HG02678 (cell line): ENCODE measurements around the gene LSM12.

Source experiments
- ATAC-seq: cut with Tn5 transposase; IDR thresholded peaks from one replicate; pipeline ENCODE4 v1.9.1; 2021; ENCODE audit warnings: mild to moderate bottlenecking, moderate library complexity; ENCODE audit not compliant: unreplicated experiment

Gene LSM12

GRCh38 chr17:44095647-44096496, 29.4 kb upstream of the LSM12 start:
- no peak for ATAC-seq

GRCh38 chr17:44095388-44095646, 28.8 kb upstream of the LSM12 start:
- no peak for ATAC-seq

- ATAC-seq: no peak
Measured at GRCh38 chr17:44094701-44095387, 28.4 kb upstream of the LSM12 start.

- ATAC-seq: no peak
Measured at GRCh38 chr17:44093231-44093900, 26.9 kb upstream of the LSM12 start.

- ATAC-seq: no peak
Measured at GRCh38 chr17:44092051-44092450, 25.6 kb upstream of the LSM12 start.

GRCh38 chr17:44091200-44091997, 24.9 kb upstream of the LSM12 start:
- no peak for ATAC-seq

GRCh38 chr17:44088254-44088653, 21.8 kb upstream of the LSM12 start:
- ATAC-seq: no peak

- ATAC-seq: no peak
Measured at GRCh38 chr17:44087319-44087718, 20.8 kb upstream of the LSM12 start.

- ATAC-seq: no peak
Measured at GRCh38 chr17:44086364-44087311, 20.2 kb upstream of the LSM12 start.

GRCh38 chr17:44085908-44086307, 19.4 kb upstream of the LSM12 start:
- no peak for ATAC-seq

- no peak for ATAC-seq
Measured at GRCh38 chr17:44084921-44085320, 18.4 kb upstream of the LSM12 start.

GRCh38 chr17:44084131-44084538, 17.7 kb upstream of the LSM12 start:
- no peak for ATAC-seq

- ATAC-seq: no peak
Measured at GRCh38 chr17:44083250-44083849, 16.9 kb upstream of the LSM12 start.

GRCh38 chr17:44082256-44082927, 15.9 kb upstream of the LSM12 start:
- ATAC-seq: no peak

- ATAC-seq: no peak
Measured at GRCh38 chr17:44081681-44082080, 15.2 kb upstream of the LSM12 start.

GRCh38 chr17:44079877-44080821, 13.7 kb upstream of the LSM12 start:
- no peak for ATAC-seq

- ATAC-seq: no peak
Measured at GRCh38 chr17:44078412-44078811, 11.9 kb upstream of the LSM12 start.

- ATAC-seq: no peak
Measured at GRCh38 chr17:44077595-44077909, 11.1 kb upstream of the LSM12 start.
